Activated CD8-positive, alpha-beta memory T cell treated with anti-CD3 and anti-CD28 coated beads for 4 hours (primary cell): ENCODE measurements around the gene VPS35.
"Not testable (repeated sequence)": the region's sequence is repeated elsewhere in the genome, so short reads cannot be mapped to it uniquely, and the experiment has no call there.

Experiments used
- DNase-seq, 2 donors: peaks; one replicate each; pipeline ENCODE4 v3.0.0-alpha.2; 2020; ENCODE audit warnings: low read depth in 2 of 2

Gene VPS35

DNA sequence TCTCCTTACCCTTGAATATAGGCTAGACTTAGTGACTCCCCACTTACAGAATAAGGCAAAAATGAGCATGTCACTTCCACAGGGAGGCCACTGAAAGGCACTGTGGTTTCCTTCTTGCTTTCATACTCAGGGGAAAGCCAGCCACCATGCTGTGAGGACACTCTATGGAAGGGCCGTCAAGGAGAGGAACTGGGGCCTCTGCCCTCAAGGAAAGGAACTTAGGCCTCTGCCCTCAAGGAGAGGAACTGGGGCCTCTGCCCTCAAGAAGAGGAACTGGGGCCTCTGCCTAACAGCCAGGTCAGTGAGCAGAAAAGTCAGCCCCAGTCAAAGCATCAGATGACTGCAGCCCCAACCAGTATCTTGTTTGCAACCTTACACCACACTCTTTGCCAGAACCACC is 30.1 kb downstream of the VPS35 start:
- no peak for DNase-seq

DNA sequence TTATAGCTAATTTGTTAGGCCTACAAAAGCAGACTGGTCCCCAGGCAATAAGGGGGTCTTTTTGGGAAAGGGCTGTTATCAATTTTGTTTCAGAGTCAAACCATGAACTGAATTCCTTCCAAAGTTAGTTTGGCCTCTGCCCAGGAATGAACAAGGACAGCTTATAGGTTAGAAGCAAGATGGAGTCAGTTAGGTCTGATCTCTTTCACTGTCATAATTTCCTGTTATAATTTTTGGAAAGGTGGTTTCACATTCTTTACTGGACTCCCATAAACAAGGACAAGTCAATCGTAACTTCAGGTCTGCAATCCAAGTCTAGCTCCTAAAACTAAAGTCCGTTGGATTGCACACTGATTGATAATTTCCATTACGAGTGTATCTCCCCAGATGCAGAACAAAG is 37.7 kb downstream of the VPS35 start:
- DNase-seq: no peak

DNA sequence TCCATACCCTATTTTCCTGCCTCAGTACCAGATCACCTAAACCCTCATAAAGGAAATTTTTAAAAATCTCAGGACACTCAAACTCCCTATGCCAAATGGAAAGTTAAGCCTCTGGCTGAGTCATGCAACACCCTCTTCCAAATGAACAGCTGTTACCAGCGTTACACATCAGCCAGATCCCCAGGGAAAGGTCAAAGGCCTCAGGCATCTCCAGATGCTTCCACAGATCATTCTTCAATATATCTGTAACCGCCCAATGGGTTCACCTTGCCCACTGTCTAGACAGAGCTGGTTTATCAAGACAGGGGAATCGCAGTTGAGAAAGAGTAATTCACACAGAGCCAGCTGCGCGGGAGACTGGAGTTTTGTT is 38.7 kb downstream of the VPS35 start:
- no peak for DNase-seq

DNA sequence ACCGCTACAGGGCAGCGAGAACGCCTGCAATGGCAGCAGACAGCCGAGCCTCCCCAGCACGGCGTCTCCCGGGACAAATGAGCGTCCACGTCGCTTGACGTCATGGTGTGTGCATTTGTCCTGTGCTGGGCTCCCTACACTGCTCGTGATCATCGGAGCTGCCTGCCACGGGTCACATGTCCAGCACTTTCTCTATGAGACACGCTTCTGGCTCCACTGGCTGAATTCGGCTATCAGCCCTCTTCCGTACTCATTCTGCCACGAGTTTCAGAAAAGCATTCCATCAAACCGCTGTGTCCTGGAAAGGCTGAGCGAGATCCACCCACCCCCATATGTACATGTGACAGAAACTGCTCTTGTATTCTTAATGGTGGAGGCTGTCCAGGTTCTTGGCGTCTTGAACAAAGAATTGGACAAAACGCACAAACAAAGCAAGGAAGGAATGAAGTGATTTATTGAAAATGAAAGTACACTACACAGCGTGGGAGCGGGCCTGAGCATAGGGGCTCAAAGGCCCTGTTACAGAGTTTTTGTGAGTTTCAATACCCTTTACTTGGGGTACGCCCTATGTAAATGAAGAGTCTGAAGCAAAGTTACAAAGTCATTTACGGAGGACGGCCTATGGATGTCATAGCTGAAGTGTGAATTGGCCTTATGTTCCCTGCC is 39.3 kb downstream of the VPS35 start:
- no peak for DNase-seq

DNA sequence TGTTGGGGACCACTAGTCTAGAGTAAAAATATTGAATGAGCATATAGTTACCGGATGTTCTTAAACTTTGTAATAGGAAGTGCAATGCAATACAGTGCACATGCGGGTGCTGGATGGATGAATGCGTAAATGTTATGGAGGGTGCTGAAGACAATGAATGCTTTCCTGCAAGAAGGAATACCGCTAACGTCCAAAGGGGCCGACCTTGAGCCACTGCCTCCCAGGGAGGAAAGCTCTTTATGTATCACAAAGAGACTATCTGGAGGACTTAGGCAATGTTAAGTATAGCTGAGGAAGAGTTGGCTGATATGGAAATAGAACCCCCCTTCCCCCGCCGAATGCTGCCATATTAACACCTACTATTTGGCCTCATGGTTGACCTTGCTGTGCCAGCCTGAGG is 40.3 kb downstream of the VPS35 start:
- no peak for DNase-seq

DNA sequence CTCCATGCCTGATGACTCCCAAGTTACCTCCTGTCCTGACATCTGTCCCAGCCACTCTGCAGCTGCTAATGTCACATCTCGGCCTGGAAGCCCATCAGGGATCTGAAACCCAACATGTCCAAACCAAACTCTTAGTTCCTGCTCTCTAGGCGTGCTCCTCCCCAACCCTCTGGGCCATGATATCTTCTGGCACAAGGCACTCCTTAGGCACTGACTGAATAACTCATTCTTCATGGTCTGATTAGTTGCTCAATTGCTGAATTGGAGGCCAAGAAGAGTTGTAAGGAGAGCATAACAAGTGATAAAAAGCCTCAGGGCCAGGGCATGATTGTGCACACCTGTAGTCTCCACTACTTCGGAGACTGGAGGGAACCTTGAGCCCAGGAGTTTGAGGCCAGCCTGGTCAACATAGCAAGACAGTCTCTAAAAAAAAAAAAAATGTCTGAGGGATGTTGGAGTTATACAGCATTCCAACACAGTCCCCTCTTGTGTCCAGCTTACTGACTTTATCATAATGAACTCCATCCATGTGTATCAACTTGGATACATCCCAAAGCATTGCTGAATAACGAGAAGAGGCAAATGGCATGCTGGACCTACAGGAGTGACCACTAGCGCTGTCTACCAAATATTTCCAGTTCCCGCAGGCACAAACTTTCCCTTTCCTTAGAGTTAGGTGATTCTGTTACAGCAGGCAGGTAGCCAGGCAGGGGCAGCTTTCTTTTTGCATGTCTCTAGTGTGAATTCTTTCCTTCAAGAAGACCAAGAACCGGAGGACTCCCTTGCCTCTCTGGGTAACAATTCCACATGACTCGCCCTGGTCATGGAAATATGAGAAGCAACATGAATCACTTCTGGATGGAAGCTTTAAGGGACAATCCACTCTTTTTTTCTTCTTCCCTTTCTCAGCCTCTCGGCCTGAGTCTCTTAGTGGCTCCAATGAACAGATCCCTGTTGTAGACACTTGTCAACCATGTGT is 49.7 kb downstream of the VPS35 start:
- DNase-seq: no peak

DNA sequence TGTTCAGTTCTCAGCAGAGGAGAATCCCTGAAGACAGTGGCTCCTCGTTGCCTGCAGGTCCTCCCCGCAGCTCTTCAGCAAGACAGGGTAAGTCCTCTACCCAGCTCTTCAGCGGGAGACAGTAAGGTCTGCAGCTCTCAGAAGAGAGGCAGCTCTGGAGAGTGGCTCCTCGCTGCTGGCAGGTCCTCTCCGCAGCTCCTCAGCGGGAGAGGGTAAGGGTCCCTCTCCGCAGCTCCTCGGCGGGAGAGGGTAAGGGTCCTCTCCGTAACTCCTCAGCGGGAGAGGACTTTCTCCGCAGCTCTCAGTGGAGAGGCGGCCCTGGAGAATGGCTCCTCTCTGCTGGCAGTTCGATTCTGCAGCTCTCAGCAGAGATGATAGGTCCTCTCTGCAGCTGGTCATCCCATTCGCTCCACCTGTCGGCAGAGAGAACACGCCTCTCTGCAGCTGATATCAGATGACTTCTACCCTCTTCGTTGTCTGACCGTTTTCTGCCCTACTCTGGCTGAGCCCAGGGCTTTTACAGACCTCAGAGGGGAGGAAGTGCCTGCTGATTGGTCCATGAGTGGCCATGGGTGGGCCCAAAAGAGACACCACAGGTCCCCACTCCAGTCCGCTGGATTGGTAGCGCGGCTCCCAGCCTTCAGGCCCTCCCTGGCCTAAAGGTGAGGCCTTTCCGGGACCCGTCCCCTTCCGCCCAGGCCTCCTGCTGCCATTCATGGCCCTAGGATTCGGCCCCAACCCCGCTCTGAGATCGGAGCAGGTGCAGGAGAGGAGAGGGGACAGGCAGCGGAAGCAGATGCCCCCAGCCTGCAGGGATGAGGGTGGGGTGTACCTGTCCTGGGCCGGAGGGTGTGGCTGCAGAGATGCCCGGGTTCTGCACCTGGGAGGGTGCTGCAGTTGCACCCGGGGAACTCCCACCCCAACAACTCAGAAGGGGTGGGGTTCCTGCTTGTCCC is 55.9 kb downstream of the VPS35 start:
- no peak for DNase-seq

DNA sequence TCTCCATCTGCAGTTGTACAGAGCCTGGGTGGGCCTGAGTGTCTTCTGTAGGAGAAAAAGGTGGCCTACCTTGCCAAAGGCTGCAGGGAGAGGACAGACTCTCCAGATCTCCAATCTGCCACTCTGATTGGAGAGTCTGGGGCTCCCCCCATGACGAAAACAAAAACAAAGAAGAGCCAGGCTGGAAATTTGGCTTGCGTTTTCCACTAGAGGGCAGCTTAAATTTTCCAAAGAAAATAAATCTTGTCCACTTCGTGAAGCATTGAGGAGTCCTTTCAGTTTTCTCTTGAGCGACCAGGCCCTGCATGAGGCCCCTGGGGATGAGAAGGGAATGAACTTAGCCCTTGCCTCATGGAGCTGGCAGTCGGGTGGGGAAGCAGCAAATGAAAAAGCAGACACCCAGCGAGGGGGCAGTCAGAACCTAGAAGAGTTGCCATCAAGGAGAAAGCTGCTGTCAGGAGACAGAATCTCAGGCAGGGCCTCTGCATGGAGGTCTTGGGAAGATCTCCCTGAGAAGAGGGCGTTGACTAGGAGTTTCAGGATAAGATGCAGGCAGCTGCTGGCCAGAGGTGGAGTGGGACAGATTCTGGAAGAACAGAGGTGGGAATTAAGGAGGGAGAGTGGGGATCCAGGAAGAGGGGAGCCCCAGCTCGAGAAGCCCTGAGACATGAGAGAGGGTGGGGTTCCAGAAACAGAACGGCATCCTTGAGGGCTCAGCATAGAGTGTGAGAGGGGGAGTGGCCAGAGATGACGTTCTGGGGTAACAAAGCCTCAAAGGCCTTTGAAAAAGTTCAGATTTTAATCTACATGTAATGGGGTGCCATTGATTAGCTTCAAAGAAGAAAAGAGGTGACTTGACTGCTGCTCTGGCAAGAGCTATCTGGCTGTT is 59.4 kb downstream of the VPS35 start:
- DNase-seq: no peak

DNA sequence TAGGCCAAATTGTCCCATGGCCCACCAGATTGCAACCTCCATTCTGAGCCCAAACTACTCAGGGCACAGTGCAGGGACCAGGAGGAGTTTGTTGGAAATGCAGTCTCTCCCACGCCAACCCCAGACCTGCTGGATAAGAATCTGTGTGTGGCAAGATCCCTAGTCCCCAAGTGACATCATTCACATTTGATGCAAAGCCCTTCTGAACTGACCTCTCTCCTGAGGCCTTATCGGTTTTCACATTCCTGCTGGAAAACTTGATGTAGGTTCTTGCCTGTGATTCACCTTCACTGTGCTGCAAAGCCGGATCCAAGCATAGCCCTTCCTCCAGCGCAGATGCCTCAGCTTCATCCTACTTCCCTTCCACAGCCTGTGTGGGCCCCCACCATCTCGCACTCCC is 61.2 kb downstream of the VPS35 start:
- DNase-seq: no peak

DNA sequence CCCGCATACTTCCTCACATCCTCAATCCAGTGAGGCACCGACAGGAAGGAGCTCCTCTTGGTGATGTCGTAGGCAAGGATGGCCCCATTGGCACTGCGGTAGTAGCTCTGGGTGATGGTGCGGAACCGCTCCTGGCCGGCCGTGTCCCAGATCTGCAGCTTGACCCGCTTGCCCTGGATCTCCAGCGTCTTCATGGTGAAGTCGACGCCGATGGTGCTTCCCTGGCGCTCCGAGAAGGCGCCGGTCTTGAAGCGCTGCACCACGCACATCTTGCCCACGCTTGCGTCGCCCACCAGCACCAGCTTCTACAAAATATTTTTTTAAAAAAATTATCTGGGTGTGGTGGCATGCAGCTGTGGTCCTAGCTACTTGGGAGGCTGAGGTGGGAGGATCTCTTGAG is 62.3 kb downstream of the VPS35 start:
- DNase-seq: not testable (repeated sequence)

DNA sequence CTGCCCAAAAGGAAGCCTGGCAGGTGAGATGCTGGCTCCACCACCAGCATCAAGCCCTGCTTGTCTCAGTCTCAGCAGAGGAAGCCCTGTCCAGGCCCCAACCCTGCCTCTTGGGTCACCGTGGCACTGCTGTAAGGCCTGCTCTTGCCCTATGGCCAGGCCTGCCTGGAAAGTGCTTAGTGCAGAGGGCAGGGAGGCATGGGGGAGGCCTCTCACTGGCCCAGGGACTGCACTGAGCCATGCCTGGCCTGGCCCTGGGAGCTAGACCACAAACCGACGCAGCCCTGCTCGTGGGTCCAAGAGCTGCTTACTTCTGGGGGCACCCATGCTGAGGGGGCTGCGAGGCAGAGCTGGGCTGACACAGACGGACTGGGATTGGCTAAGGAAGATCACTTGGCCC is 64.1 kb downstream of the VPS35 start:
- DNase-seq: not testable (repeated sequence)

DNA sequence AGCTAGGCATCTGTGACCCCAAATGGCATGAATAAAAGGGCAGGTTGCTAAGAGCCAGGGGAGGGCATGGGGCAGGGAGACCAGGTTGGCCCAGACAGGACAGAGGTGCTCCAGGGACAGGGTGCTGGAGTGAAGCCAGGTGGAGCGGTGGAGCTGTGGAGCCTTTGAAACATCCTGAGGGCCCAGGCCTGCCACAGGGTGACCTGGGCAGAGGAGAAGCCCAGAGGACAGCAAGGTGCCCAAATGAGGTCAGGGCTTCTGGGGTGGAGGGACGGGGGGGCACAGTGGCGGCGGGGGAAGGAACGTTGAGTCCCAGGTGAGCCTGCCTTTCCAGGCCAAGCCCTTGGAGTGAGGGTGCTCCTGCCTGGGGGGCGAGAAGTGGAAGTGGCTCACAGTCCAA is 65.3 kb downstream of the VPS35 start:
- DNase-seq: not testable (repeated sequence)

DNA sequence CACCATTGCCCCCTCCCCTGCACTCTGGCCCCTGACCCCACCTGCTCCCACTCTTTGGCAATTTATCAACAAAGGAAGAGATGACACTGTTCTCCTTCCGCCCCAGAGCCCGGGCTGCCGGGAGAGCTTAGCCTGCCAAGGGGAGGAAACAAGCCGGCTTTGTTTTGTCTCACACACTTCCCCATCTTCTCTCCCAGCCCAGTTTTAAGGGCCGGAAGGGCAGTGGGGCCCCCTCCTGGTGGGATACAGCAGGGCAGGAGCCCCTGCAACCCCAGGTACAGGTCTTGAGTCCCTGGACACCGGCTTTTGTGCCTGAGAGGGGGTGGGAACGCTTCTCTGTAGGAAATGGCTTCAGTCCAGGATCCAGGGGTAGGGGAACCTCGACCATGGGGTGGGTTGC is 65.7 kb downstream of the VPS35 start:
- DNase-seq: not testable (repeated sequence)

DNA sequence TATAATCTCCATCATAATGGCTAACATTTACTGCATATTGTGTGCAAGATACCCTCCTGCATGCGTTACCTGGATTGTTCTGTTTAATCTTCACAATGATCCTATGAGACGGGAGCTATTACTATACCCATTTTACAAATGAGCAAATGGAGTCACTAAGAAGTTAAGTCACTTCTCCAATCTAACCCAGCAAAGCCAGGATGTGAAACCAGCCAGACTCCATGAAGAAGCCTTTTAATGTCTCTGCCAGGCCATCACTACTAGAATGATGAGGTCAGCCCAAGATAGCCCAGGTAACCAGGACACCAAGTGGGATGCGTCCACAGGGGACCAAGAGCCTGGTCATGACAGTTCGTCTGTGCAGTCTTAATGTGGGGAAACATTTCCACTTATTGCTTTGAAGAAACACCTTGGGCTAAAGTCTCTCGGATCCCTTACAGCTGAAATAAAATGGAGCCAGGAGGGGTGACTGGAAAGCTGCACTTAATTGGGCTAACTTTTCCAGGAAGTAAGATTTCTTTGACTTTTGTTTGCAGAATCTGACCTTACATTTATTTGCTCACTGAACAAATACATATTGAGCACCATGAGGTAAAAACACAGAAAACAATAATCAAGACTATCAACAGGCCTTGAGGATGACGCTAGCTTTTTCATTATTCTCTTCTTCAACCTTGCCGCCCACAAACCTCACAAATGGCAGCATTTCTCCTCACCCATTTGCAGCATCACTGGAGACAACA is 66.9 kb downstream of the VPS35 start:
- DNase-seq: no peak

DNA sequence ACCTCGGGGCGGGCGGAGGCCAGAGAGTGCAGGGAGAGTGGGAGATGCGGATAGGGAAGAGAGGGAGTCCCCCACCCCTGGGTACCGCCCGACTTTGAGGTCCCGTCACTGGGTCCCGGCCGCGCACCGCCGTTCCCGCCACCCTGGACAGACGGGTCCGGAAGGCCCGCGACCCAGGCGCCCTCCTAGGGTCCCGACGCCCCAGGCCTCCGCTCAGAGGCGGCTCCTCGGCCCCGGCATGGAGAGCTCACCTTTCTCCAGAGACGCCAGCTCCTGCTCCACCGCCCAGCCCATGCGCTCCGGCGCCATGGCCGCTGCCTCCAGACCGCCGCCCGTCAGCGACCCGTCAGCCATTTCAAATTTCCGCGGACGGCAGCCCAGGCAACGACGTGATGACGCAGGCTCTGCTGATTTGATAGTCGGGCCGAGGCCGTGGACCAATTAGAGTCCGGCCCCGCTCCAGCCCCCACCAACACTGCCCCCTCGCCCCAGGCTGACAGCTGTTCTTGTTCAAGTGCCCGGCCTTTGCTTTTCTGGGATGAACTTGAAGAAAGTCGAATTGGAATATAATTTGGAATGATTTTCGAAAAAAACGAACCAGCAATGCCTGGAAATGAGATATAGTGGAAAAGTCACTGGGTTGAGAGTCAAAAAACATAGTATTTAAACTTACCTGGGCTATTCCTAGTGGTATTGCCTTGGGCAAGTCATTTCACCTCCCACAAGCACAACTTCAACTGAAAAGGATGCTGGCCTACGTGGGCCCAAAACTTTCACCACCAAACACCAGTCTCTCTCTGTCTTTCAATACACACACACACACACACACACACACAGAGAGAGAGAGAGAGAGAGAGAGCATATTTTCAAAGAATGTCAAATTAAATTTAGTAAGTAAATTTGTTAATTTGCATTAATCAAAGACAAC is 67.7 kb downstream of the VPS35 start, which contains the start of gene SHCBP1:
SHCBP1 (minus strand) TSS at position 374 of the 928 bp plus-strand sequence; CDS start at position 354, 20 bp downstream.
- peak; percentile 16 to 28 for DNase-seq

DNA sequence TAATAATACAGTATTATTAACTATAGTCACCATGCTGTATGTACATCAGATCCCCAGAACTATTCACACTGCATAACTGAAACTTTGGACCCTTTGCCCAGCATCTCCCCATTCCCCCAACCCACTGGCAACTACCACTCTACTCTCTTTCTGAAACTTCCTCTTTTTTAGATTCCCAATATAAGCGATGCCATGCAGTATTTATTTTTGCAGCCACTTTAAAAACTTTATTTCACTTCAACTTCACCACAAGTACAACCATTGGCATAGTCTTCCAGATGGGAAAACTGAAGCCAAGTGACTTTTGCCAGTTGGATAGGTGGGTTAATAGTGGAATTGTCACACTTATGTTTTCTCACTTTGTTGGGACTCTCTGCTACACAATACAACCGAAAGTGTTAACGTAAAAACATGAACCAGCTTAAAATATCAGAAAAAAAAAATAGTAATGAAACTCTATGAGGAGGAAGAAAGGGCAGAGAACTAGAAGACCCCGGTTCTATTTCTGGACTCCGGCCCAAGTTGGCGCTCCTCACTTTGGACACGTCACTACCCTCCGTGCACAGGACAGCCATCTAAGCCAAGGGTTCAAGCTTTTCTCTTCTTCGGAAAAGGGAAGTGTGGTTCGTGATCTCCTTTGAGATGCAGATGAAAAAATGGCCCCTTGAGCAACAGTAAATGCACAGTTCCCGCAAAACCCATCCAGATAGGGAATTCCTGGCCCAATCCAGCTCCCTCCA is 68.5 kb downstream of the VPS35 start:
- no peak for DNase-seq

DNA sequence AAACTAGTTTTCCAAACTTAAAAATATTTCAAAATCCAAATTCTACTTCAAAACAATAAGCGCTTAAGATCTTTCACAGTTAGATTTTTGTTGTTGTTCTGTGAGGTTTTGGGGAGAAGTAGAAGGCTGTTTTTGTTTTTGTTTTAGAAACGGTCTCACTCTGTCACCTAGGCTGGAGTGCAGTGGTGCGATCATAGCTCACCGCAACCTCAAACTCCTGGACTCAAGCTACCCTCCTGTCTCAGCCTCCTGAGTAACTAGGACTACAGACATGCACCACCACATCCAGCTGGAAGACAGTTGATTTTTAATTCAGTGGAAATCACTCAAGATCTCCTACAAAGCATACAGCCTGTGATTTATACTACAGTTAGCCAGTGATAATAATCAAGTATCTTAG is 70.5 kb downstream of the VPS35 start:
- no peak for DNase-seq

DNA sequence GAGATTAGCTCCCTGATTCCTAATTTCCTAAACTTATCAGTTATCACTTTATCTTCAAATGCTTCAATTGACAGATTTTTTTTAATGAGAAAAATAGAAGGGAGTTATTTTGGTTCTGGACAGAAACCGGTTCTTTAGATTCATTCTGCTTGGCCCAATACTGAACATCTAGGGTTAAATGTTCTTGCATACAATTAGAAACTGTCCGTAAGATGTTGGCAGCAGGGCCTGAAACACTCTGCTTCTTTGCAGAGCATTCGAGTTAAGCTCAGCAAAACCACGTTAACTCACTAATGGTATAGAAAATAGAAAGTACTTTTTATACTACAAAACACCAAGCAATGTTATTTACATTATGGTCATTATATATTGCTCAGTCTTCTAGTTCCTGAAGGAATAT is 75.0 kb downstream of the VPS35 start:
- DNase-seq: no peak
